Measurements from ENCODE around the gene CFI. TPM values are rescaled to one million over a fixed set of nuclear protein-coding genes. Genes with fewer than 3 reads are reported as not detected.

The CFI gene
- total and polyA plus RNA-seq, 9 of the 15 experiments (the other 6 are each of a cell fraction or from before 2014, with no cell fraction given), result 0.30 to 8.4 (median 0.95) TPM

DNA sequence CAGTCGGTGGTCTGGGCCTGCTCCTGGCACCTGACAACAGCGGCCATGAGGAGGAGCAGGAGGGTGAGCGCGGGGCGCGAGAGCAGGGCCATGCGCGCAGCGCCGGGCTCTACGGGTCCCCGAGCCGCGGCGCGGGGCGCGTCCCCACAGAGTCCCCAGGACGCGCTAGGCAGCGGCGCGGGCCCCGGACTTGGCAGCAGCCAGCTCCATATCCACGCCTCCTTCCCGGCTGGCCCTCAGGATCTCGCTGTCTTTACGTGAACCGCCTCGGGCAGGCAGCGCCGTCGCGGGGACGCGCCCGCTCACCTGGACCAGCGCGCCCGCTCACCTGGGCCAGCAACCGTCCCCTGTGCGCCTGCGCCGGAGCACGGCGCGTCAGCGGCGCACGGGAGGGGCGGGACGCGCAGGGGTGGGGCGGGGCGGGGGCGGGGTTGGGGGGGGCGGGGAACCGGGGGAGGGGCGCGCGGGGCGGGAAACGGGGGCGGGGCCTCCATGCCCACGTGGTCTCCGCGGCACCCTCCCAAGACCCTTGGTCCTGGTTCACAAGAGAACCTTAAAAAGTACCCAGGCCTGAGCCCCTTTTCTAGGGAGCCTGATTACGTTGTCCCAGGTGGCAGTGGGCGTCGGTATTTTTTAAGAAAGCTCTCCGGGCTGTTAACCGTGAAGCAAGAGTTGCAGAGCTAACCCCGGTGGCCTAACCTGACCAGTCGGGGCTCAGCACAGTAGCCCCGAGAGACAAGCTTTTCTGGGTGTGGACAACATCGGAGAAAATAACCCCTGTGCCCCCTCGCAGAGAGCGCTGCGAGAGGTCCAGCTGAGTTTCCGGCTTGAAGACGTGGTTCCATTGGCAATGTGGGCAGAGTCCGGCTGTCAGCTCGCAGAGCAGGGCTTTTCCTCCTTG, 71.8 kb downstream of the CFI start, which contains the start of gene PLA2G12A (continued):
- TF ChIP-seq ARID4B (CRISPR knock-in tag; IDR thresholded peaks at IDR 0.05) (peak; percentile 64), ELK3 (CRISPR knock-in tag; IDR thresholded peaks at IDR 0.05) (no peak), BRD9 (IDR thresholded peaks at IDR 0.05; ENCODE audit: low read depth, partially characterized antibody) (peak; percentile 80), DPF2 (IDR thresholded peaks at IDR 0.05) (no peak), GATAD2B (IDR thresholded peaks at IDR 0.05; ENCODE audit: borderline replicate concordance) (peak; percentile 50; the same call in 1 of the 2 replicates), HNRNPH1 (optimal IDR thresholded peaks at IDR 0.05; ENCODE audit: low read depth, low read length) (no peak), EGR1 (conservative IDR thresholded peaks at IDR 0.05) (0 out of 2 replicates have a peak, but pooled peaks have one; percentile 14), CTCFL (IDR thresholded peaks at IDR 0.05; ENCODE audit: borderline replicate concordance, insufficient read depth, low read depth, low read length, poor library complexity, severe bottlenecking) (no peak), GABPA (tag; conservative IDR thresholded peaks at IDR 0.05; ENCODE audit: low read depth) (0 out of 2 replicates have a peak, but pooled peaks have one; percentile 41), BCOR (IDR thresholded peaks at IDR 0.05) (peak; percentile 11; the same call in 1 of the 2 replicates), MAZ (CRISPR knock-in tag; conservative IDR thresholded peaks at IDR 0.05 in 1 of 2, IDR thresholded peaks at IDR 0.05 in 1 of 2) (peak; percentile 11 to 41; a peak in 2 of 4 replicates), SIX5 (IDR thresholded peaks at IDR 0.05; ENCODE audit: borderline replicate concordance in 1 of 2, insufficient read depth in 1 of 2, low read depth in 1 of 2, low read length in 2 of 2) (no peak), FOXK2 (conservative IDR thresholded peaks at IDR 0.05 in 1 of 2, IDR thresholded peaks at IDR 0.05 in 1 of 2; ENCODE audit: low read depth in 2 of 2) (peak in 1 of 2 experiments; percentile 38; a peak in 1 of 4 replicates), ZBTB1 (CRISPR knock-in tag; IDR thresholded peaks at IDR 0.05; ENCODE audit: borderline replicate concordance, low read depth) (no peak)
- TF ChIP-seq, protein P1, sequence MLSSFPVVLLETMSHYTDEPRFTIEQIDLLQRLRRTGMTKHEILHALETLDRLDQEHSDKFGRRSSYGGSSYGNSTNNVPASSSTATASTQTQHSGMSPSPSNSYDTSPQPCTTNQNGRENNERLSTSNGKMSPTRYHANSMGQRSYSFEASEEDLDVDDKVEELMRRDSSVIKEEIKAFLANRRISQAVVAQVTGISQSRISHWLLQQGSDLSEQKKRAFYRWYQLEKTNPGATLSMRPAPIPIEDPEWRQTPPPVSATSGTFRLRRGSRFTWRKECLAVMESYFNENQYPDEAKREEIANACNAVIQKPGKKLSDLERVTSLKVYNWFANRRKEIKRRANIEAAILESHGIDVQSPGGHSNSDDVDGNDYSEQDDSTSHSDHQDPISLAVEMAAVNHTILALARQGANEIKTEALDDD (IDR thresholded peaks at IDR 0.05), result peak; percentile 79

Measured in K562 (cell line).